Pancreas (tissue), 10 donors: ENCODE measurements around the gene SKP1. TPM values are rescaled to one million over a fixed set of nuclear protein-coding genes. Genes with fewer than 3 reads are reported as not detected.

Source experiments
- ATAC-seq, 4 donors: fragments of 200-7000 bp; cut with Tn5 transposase; one replicate each; pipeline versions ENCODE4 v1.8.0 to v1.9.1; 2020; ENCODE audit warnings: mild to moderate bottlenecking in 4 of 4, moderate library complexity in 4 of 4
- DNase-seq, 6 donors: peaks; one replicate each; pipeline ENCODE4 v3.0.0-alpha.2; 2020
- FAIRE-seq: peaks from 2 replicates; lab custom pipeline; 2012; peaks lifted over from hg19 to GRCh38; lab: Jason Lieb, UNC
- H3K27ac ChIP-seq, 4 donors: fragments of 200-600 bp; sonication (generic); 1 replicate in 3 of 4; 2 replicates in 1 of 4; pipeline versions ENCODE4 v1.5.0 to v1.8.0; 2020
- H3K27me3 ChIP-seq, 4 donors: fragments of 200-600 bp; one replicate each; pipeline ENCODE4 v1.8.0; 2021
- H3K36me3 ChIP-seq, 3 donors: fragments of 200-600 bp; sonication (generic) in 1 of 3; one replicate each; pipeline versions ENCODE4 v1.5.0 to v1.8.0; 2020 to 2021
- H3K4me1 ChIP-seq, 3 donors: fragments of 200-600 bp; one replicate each; pipeline ENCODE4 v1.8.0; 2021
- H3K4me3 ChIP-seq, 4 donors: fragments of 200-600 bp; sonication (generic) in 2 of 4; one replicate each; pipeline versions ENCODE4 v1.5.0 to v1.8.0; 2020 to 2021
- H3K9me3 ChIP-seq, 4 donors: fragments of 200-600 bp; one replicate each; pipeline ENCODE4 v1.8.0; 2021
- CTCF ChIP-seq, 4 donors: fragments of 200-600 bp; sonication (generic) in 3 of 4; IDR thresholded peaks; one replicate each; pipeline versions ENCODE4 v1.5.0 to v1.8.0; 2021; ENCODE audit warnings: antibody characterized with exemption in 4 of 4
- WGBS, 2 donors: extraction: QIAGEN DNeasy Blood & Tissue Kit; methylation state at CpG; one replicate each; pipeline ENCODE4 v1.1.7; 2013; 5-methylcytosine and 5-hydroxymethylcytosine counted together
- intact Hi-C, 3 donors: fragments of 100-400 bp; cut with DNase I; formaldehyde crosslinking; loops; one replicate each; pipeline versions ENCODE4 v1.11.1 to v1.14.2; 2022
- polyA plus RNA-seq, 2 donors: library from polyadenylated mRNA; stranded (reverse); fragments of 200-250 nt; gene quantifications; one replicate each; pipeline ENCODE4 v1.2.3, GENCODE V29; 2013
- total RNA-seq, 6 donors: library from RNA; stranded (reverse); fragmentation: NEBNext Ultra II Directional in 4 of 6; extraction: Animal tissue kit (Norgen Biotek cat#: 25700) in 4 of 6; gene quantifications; one replicate each; pipeline versions ENCODE4 v1.2.1 to v1.2.4, GENCODE V29; 2021 to 2023
- donor health status: healthy with polysubstance abuse.
- donor health status: DM: no; HTN: no; CAD: no; lungs with moderate emphysema.
- donor health status: DM: no; HTN: no; CAD: no.
- donor health status: control.
- donor health status: control.
- donor health status: Bipolar disorder and iron deficiency.
- donor health status: DM: yes; HTN: yes; CAD: no.
- donor health status: DM: no; HTN: no; CAD: no.
- donor health status: DM: no; HTN: no; CAD: no.
- donor health status: DM: yes; HTN: yes; CAD: no.

The SKP1 gene
- total and polyA plus RNA-seq, 8 donors = 67.5 to 252 (median 97.6) TPM

GRCh38 chr5:134125039-134126015 is 51.4 kb downstream of the SKP1 start:
- ATAC-seq = peak in 3 of 4 donors; percentile 12 to 49 (median 45)
- Histone ChIP-seq H3K4me1 (peaks cover 4 to 24% (median 16%) of the 10 kb centered on the region in 3 donors), H3K27ac (peak overlapping the region in 1 of 4 donors; percentile 9), H3K4me3 (no peak overlapping the region), H3K36me3 (no peaks in the 10 kb centered on the region), H3K9me3 (no peaks in the 10 kb centered on the region), H3K27me3 (no peaks in the 10 kb centered on the region)
- no peak for FAIRE-seq
- TF ChIP-seq CTCF (IDR thresholded peaks at IDR 0.05) = no peak
- intact Hi-C loops = no loop called here
- 47% methylated on average over 14 of the region's 14 CpGs for WGBS, 2 donors
- DNase-seq = peak in 5 of 6 donors; percentile 36 to 68 (median 57)

- TF ChIP-seq CTCF (IDR thresholded peaks at IDR 0.05) = no peak
- DNase-seq = no peak
- no peaks in the 10 kb centered on the region for H3K36me3 ChIP-seq
- no peak for FAIRE-seq
- intact Hi-C loops = no loop called here
- peaks cover 4 to 24% (median 16%) of the 10 kb centered on the region in 3 donors for H3K4me1 ChIP-seq
- ATAC-seq = no peak
- H3K27me3 ChIP-seq = no peaks in the 10 kb centered on the region
- no peaks in the 10 kb centered on the region for H3K9me3 ChIP-seq
- H3K4me3 ChIP-seq = no peak overlapping the region
- no peak overlapping the region for H3K27ac ChIP-seq
- WGBS, 2 donors = 89 to 93% methylated on average over 8 of the region's 8 CpGs
These were observed 52.3 kb downstream of the SKP1 start for GRCh38 chr5:134124289-134125038.

GRCh38 chr5:134123360-134123759 is 53.4 kb downstream of the SKP1 start:
- no peak overlapping the region for H3K4me3 ChIP-seq
- no peak for ATAC-seq
- no peaks in the 10 kb centered on the region for H3K27me3 ChIP-seq
- no peak for FAIRE-seq
- DNase-seq = peak in 1 of 6 donors; percentile 37
- peaks cover 4 to 21% (median 16%) of the 10 kb centered on the region in 3 donors for H3K4me1 ChIP-seq
- no peaks in the 10 kb centered on the region for H3K9me3 ChIP-seq
- H3K36me3 ChIP-seq = no peaks in the 10 kb centered on the region
- 87 to 90% methylated on average over 6 of the region's 6 CpGs for WGBS, 2 donors
- no peak overlapping the region for H3K27ac ChIP-seq
- intact Hi-C loops = no loop called here
- no peak for TF ChIP-seq CTCF (IDR thresholded peaks at IDR 0.05)

GRCh38 chr5:134122530-134122929 is 54.2 kb downstream of the SKP1 start:
- no peak for DNase-seq
- intact Hi-C loops = no loop called here
- TF ChIP-seq CTCF (IDR thresholded peaks at IDR 0.05) = no peak
- Histone ChIP-seq H3K27ac (no peak overlapping the region), H3K9me3 (no peaks in the 10 kb centered on the region), H3K4me1 (peaks cover 4 to 15% (median 9%) of the 10 kb centered on the region in 3 donors), H3K36me3 (no peaks in the 10 kb centered on the region), H3K27me3 (no peaks in the 10 kb centered on the region), H3K4me3 (no peak overlapping the region)
- ATAC-seq = no peak
- no peak for FAIRE-seq
- 75 to 86% methylated on average over 3 of the region's 3 CpGs for WGBS, 2 donors
